GM12873 (cell line): ENCODE measurements around the gene METAP1.

Experiments used
- CTCF ChIP-seq: IDR thresholded peaks from 2 replicates; pipeline ENCODE4 v1.5.1; 2012; ENCODE audit warnings: low read depth, mild to moderate bottlenecking, moderate library complexity, low read length, control low read depth; ENCODE audit not compliant: insufficient read depth; ENCODE audit errors: missing control alignments

METAP1 gene

DNA sequence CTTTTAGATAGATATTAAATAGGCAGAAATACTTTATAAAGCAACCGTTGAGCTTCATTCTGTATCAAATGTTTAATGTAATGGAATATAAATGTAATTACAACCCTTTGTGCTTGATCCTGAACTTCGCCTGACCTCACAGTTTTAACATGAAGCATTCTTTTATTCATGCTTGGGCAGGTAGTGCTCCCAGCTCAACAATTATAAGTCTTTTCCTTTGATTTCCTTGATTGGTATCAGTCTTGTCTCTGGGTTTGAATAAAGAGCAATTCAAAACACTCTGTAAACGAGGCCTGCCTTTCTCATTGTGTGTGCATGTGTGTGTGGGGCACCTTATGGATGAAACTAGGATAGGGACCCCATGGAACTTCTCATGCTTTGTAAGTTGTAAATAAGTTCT is 6.8 kb downstream of the METAP1 start:
- TF ChIP-seq CTCF: no peak

GRCh38 chr4:99008051-99008450 is 12.5 kb downstream of the METAP1 start:
- TF ChIP-seq CTCF: no peak

DNA sequence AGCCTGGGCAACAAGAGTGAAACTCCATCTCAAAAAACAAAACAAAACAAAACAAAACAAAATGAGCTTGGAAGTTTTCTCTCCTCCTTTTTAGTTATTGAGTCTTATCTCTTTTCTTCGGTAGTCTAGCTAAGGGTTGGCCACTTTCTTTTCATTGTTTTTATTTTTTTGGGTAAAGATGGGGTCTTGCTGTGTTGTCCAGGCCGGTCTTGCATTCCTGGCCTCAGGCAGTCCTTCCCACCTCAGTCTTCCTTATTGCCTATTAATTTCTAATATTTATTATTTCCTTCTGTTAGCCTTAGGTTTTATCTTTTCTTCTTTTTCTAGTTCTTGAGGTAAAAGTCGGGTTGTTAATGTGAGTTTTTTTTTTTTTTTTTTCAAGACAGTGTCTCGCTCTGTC is 16.4 kb downstream of the METAP1 start:
- TF ChIP-seq CTCF: no peak

GRCh38 chr4:99013402-99013843 is 17.9 kb downstream of the METAP1 start:
- TF ChIP-seq CTCF: no peak

- TF ChIP-seq CTCF: no peak
Observed at GRCh38 chr4:99013884-99014523, 18.5 kb downstream of the METAP1 start.

DNA sequence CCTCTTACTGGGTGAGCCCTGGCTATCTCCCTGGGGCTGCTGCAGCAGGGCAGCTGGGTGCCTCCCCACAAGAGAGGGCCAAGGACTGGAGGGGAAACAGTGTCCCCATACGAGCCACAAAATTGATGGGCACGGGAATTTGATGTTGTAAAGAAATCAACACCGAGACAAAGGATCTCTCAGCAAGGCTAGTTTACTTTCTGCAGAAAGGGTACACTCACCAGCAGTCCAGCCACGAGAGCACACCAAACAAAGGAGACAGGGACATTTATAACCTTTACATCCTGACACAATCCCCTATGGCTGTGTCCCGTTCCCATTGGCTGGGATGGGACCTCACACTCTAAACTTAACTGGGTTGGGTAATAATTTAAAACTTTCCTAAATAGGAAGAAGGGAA is 25.9 kb downstream of the METAP1 start:
- no peak for TF ChIP-seq CTCF

GRCh38 chr4:99022566-99022965 is 27.0 kb downstream of the METAP1 start:
- no peak for TF ChIP-seq CTCF
